Colonic mucosa (tissue), 4 donors: ENCODE data around the gene CHI3L1. TPM values are rescaled to one million over a fixed set of nuclear protein-coding genes. Genes with fewer than 3 reads are reported as not detected.

ENCODE experiments used
- DNase-seq: peaks from one replicate; pipeline ENCODE4 v3.0.0-alpha.2; 2020
- H3K27ac ChIP-seq: fragments of 200-600 bp; one replicate; pipeline ENCODE4 v1.8.0; 2021
- H3K27me3 ChIP-seq: fragments of 200-600 bp; one replicate; pipeline ENCODE4 v1.8.0; 2021
- H3K36me3 ChIP-seq: fragments of 200-600 bp; one replicate; pipeline ENCODE4 v1.8.0; 2021
- H3K4me1 ChIP-seq: fragments of 200-600 bp; one replicate; pipeline ENCODE4 v1.8.0; 2021; ENCODE audit warnings: mild to moderate bottlenecking
- H3K4me3 ChIP-seq: fragments of 200-600 bp; one replicate; pipeline ENCODE4 v1.8.0; 2021
- H3K9ac ChIP-seq, 2 donors: one replicate each; pipeline ENCODE4 v1.7.0; 2013; ENCODE audit warnings: control low read depth in 2 of 2, low read depth in 2 of 2, low read length in 2 of 2
- H3K9me3 ChIP-seq: fragments of 200-600 bp; one replicate; pipeline ENCODE4 v1.8.0; 2021
- intact Hi-C: fragments of 100-400 bp; cut with DNase I; formaldehyde crosslinking; loops from one replicate; pipeline ENCODE4 v1.14.1; 2022
- total RNA-seq, 2 donors: library from RNA; stranded (reverse); fragmentation: NEBNext Ultra II Directional in 1 of 2; extraction: Animal tissue kit (Norgen Biotek cat#: 25700) in 1 of 2; gene quantifications; one replicate each; pipeline ENCODE4 v1.2.1, GENCODE V29; 2021
- TF ChIP-seq, protein P1 (sequence below): fragments of 200-600 bp; IDR thresholded peaks from one replicate; pipeline ENCODE4 v1.8.0; 2022; ENCODE audit warnings: antibody characterized with exemption, mild to moderate bottlenecking
- donor health status: healthy.
- donor health status: DM: no; HTN: no; CAD: no.
- donor health status: DM: no; HTN: no; CAD: no.

CHI3L1 gene
- total RNA-seq, 2 donors from 2014 or later, result 0.61 to 1.3 TPM

DNA sequence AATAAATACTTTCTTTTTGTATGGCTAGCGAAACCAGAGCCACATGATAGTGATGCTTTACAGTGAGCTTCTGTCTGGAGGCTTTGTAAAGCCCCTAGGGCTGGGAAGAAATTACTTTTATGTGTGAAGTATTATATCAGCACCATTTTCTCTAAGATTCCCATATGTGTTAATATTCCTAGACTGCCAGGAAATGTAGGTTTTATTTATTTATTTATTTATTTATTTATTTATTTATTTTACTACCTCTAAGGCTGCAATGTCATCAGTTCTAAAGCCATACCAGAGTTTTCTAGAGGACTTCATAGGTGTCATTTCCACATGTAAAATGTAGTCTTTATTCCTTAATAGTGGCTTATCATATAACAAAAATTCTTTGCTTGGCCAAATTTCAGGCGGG lies 4.4 kb upstream of the CHI3L1 start:
- no peaks in the 10 kb centered on the region for H3K9me3 ChIP-seq
- no peak overlapping the region for H3K9ac ChIP-seq
- intact Hi-C loops, result no loop called here
- TF ChIP-seq, protein P1, sequence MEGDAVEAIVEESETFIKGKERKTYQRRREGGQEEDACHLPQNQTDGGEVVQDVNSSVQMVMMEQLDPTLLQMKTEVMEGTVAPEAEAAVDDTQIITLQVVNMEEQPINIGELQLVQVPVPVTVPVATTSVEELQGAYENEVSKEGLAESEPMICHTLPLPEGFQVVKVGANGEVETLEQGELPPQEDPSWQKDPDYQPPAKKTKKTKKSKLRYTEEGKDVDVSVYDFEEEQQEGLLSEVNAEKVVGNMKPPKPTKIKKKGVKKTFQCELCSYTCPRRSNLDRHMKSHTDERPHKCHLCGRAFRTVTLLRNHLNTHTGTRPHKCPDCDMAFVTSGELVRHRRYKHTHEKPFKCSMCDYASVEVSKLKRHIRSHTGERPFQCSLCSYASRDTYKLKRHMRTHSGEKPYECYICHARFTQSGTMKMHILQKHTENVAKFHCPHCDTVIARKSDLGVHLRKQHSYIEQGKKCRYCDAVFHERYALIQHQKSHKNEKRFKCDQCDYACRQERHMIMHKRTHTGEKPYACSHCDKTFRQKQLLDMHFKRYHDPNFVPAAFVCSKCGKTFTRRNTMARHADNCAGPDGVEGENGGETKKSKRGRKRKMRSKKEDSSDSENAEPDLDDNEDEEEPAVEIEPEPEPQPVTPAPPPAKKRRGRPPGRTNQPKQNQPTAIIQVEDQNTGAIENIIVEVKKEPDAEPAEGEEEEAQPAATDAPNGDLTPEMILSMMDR, result no peak
- DNase-seq, result no peak
- no peaks in the 10 kb centered on the region for H3K27me3 ChIP-seq
- H3K36me3 ChIP-seq, result no peaks in the 10 kb centered on the region
- no peak overlapping the region for H3K4me3 ChIP-seq
- no peak overlapping the region for H3K27ac ChIP-seq
- H3K4me1 ChIP-seq, result no peaks in the 10 kb centered on the region

DNA sequence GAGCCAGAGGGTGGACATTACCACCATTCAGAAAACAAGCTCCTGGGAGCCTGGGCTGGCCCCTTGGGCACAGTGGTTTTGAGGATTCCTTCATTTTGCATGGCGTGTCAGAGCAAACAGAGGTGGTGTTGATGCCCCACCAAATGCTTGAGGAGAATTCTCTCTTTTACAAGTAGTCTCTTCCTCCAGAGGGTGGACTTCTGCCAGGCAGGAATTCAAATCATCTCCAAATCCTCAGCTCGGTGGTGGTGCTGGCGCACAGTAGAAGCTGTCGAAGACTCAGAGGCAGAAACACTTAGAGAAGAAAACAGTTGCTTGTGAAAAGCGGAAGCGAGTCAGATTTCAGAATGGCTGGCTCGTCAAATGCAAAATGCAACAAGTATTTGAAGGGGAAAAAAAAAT lies 3.4 kb upstream of the CHI3L1 start:
- intact Hi-C loops, result no loop called here
- no peaks in the 10 kb centered on the region for H3K9me3 ChIP-seq
- DNase-seq, result no peak
- H3K9ac ChIP-seq, result no peak overlapping the region
- TF ChIP-seq, protein P1, result no peak
- H3K4me1 ChIP-seq, result no peaks in the 10 kb centered on the region
- H3K4me3 ChIP-seq, result no peak overlapping the region
- no peaks in the 10 kb centered on the region for H3K36me3 ChIP-seq
- H3K27ac ChIP-seq, result no peak overlapping the region
- no peaks in the 10 kb centered on the region for H3K27me3 ChIP-seq

DNA sequence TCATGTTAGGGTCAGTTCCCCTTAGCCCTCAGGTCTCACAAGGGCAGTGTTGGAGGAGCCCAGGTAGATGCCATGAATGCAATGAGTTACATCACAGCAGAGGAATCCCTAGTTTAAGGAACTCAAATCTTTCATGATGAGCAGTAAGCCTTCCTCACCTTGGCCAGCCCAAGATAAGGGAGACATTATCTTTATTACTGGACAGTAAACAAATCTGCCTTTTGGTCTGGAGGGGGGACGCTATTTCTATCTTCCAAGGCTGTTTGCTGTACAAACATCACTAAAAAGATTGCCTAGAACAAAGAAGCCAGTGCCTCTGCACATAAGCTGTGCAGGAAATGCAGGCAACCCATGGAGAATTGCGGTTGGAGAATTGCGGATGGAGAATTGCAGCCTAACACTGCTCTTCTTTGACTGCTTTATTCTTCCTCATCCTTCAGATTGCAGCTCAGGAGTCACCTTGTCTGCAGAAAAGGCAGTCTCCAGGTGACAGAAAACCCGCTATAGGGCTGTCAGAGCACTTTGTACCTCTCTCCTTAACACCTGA lies 2.3 kb upstream of the CHI3L1 start:
- Histone ChIP-seq H3K4me1 (no peaks in the 10 kb centered on the region), H3K4me3 (no peak overlapping the region), H3K9me3 (no peaks in the 10 kb centered on the region), H3K27me3 (no peaks in the 10 kb centered on the region), H3K36me3 (no peaks in the 10 kb centered on the region), H3K27ac (no peak overlapping the region), H3K9ac (no peak overlapping the region)
- intact Hi-C loops, result no loop called here
- DNase-seq, result no peak
- TF ChIP-seq, protein P1, result no peak

DNA sequence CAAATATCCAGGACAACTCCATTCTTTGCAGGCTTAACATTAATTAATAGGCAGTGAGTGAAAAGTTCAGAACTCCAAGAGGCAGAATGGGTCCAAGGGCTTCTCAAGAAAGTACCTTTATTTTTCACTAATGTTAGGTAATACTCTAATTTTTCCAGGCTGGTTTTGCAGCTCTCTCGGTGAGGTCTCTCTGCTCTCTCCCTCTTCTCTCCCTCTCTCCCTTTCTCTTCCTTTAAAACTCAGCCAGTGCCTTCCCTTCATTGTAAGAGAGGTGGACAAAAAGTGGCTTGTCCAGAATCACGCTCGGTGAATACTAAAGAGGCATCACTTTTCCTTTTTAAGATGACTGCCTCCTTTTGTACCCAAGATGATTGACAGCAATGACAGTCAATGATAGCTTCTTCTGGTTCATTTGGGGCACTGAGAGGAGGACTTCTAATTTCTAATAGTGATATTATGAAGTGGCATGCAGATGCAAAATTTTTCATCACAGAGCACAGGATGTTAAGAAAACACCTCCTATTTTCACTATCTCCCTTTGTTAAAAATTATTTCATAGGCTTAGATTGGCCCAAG lies 1.3 kb upstream of the CHI3L1 start:
- Histone ChIP-seq H3K4me1 (no peaks in the 10 kb centered on the region), H3K27me3 (no peaks in the 10 kb centered on the region), H3K4me3 (no peak overlapping the region), H3K9me3 (no peaks in the 10 kb centered on the region), H3K9ac (no peak overlapping the region), H3K36me3 (no peaks in the 10 kb centered on the region), H3K27ac (no peak overlapping the region)
- TF ChIP-seq, protein P1, result no peak
- DNase-seq, result no peak
- intact Hi-C loops, result no loop called here

DNA sequence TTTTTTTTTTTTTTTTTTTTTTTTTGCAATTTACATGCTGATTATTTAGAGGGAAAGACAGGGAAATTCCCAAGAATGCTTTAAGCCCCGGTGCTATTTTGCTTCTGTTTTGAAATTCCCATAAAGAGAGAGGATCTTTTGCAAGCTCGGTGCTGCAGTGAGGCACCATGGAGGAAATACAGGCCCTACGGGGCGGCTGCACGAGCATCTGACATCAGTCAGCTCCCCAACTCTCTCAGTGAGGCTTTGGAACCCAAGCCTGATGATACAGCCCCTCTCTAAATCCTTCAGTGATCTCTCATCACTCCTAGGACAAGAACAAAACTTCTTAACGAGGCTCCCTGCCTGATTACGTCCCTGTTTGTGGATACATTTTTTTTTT lies 791 bp upstream of the CHI3L1 start:
- DNase-seq, result no peak
- Histone ChIP-seq H3K4me1 (no peaks in the 10 kb centered on the region), H3K27ac (no peak overlapping the region), H3K36me3 (no peaks in the 10 kb centered on the region), H3K9ac (no peak overlapping the region), H3K4me3 (no peak overlapping the region), H3K9me3 (no peaks in the 10 kb centered on the region), H3K27me3 (no peaks in the 10 kb centered on the region)
- intact Hi-C loops, result no loop called here
- TF ChIP-seq, protein P1, result no peak
